Upper lobe of left lung (tissue), 4 donors: Measurements from ENCODE around the gene BORCS6.

Experiments used
- POLR2A ChIP-seq, 4 donors: fragments of 450-650 bp; IDR thresholded peaks; one replicate each; pipeline ENCODE4 v1.5.1; 2016 to 2017; ENCODE audit warnings: antibody characterized with exemption in 4 of 4, mild to moderate bottlenecking in 2 of 4
- POLR2AphosphoS5 ChIP-seq, 2 donors: sonication (generic); formaldehyde crosslinking; IDR thresholded peaks; one replicate each; pipeline ENCODE4 v1.5.1; 2017; ENCODE audit warnings: antibody characterized with exemption in 2 of 2

DNA sequence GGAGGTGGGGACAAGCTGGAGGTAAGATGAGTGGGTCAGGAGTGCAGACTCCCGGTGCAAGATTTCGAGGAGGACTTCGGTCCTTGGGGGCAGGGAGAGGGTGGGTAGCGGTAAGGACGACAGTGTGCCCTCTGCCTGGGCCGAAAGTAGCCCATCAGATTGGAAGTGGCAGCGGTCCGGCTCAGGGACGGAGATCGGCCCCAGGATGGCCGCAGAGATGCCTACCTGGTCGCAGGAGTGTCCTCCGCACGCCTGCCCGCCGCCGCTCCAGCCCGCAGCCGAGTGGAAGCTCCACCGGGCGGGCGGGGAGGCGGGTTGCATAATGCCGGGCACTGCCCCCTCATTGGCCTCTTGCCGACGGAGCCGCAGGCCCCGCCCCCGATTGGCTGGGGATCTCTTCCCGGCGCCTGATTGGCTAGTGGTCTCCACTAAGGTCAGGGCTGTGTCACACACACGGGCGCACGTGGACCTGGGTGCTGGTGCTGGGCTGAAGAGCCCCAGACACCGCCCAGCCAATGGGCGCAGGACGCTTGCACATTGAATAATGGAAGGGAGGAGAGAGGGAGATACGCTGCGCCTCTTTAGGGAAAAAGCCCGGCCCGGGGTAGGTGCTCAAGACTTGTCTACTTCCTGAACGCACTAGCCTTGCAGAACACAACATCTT lies 37.7 kb downstream of the BORCS6 start, which contains the start of gene PER1:
- peak; percentile 97 to 99 for TF ChIP-seq POLR2AphosphoS5 (IDR thresholded peaks at IDR 0.05)
- peak; percentile 61 to 99 (median 98) for TF ChIP-seq POLR2A (IDR thresholded peaks at IDR 0.05)
